ENCODE measurements around the gene CHN2.
A peak's percentile ranks its signal among the peaks of the same experiment; 100 is the strongest.

The CHN2 gene

DNA sequence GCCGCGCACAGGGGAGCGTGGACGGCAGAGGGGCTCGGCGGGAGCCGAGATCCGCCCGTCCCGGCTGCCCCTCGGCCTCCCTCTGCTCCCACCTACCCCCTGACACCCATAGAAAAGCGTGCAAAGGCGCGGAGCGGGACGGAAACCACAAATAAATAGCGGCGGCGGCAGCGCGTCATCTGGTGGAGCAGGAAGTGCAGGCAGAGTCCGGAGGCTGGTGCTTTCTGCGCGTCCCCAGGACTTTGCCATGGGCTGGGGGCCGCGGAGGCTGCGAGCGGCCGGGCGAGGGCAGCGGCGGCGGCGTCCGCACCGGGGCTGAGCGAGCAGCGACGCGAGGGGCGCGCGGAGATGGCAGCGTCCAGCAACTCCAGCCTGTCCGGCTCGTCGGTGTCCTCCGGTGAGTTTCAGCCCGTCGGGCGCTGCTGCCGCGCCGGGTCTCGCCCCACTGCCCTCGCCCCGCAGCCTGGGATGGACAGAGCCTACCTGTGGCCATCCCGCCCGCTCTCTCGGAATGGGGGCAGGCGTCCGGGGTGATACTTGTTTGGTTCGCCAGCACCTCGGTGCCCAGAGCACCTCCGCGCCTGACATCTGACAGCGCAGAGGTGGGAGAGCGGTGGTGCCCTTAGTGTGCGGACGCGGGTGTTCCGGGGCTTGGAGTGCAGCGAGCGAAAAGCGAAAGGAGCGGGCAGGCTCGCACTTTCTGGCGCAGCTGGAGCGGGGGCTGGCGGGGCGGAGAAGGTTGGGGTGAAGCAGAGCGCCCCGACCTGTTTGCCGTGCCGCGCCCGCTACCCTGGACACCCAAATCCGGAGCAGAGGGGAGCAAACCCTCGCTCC, at the start of gene CHN2:
CHN2 (plus strand) TSS at position 182 of the 834 bp plus-strand sequence.
- DNase-seq (ENCODE audit: low read depth, low spot score), result no peak

- DNase-seq (ENCODE audit: low read depth, low spot score), result no peak
These were observed 49.0 kb upstream of the CHN2 start for GRCh38 chr7:29145553-29146056.

- DNase-seq (ENCODE audit: low read depth, low spot score), result no peak
These were observed 48.4 kb upstream of the CHN2 start, which contains the start of gene CPVL for GRCh38 chr7:29146057-29146706. CPVL (minus strand) TSS chr7:29146537; CDS start chr7:29121061, 25,476 bp downstream.

DNA sequence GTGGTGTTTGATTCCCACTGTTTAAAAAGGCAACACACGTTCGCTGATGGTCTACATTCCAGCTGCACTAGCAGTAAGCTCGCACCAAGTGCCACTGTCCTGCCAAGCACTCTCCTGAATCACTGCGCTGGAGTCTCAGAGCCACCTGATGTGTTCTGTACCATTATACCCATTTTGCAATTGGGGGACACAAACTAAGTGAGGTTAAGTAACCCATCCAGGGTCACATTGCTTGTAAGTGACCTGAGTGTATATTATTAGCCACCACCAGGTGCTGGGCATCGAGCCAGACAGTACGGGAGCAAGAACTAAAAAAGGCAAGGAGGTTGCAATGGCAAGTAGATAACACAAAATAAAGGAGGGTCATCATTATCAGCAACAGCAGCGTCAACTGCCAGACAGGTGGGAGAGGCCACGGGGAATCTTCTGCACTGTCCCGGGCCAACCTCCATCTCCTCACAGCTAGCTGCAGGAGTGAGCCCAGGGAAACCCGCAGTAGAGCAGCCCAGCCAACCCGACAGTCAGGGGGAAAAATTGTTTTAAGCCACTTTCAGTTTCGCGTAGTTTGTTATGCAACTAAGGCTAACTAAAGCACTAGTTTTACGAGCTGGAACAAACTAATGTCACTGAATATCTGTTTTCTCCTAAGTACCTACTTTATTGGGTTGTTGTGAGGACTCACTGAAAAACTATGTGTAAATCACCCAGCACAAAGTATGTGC, 47.5 kb upstream of the CHN2 start:
- DNase-seq (ENCODE audit: low read depth, low spot score), result no peak

DNA sequence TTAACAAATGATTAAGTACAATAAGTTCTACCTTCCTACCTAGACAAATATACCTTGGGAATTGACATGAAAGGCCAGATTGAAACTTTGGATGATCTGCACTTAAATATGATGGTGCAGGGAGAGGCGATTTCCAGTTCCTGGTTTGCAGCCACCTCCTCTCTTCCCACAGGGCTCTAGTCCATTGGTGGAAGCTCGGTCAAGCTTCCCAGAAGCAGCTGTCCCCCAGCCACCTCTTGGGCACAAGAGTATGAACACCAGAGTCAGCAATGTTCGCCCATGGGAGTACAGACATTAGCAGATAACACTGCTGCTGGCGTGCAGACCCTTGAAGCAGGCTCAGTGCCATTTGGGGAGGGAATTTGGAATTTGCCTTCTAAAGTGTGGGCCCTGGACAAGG, 46.8 kb upstream of the CHN2 start:
- DNase-seq (ENCODE audit: low read depth, low spot score), result no peak

DNA sequence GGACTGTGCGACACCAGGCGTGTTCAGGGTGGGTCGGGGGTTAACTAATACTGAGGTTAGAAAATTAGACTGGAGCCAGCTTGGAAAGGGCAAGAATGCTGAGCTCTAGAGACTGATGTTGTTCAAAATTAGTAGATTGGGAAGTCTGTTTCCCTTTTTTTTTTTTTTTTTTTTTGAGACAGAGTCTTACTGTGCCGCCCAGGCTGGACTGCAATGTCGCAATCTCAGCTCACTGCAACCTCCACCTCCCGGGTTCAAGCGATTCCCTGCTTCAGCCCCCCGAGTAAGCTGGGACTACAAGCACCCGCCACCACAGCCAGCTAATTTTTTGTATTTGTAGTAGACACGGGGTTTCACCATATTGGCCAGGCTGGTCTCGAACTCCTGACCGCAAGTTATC, 45.5 kb upstream of the CHN2 start:
- DNase-seq (ENCODE audit: low read depth, low spot score), result no peak

- no peak for DNase-seq (ENCODE audit: low read depth, low spot score)
These were observed 43.7 kb upstream of the CHN2 start for GRCh38 chr7:29150856-29151255.

- no peak for DNase-seq (ENCODE audit: low read depth, low spot score)
These were observed 40.5 kb upstream of the CHN2 start for GRCh38 chr7:29154076-29154475.

GRCh38 chr7:29156907-29157452, 37.6 kb upstream of the CHN2 start:
- DNase-seq (ENCODE audit: low read depth, low spot score), result no peak

GRCh38 chr7:29158795-29159423, 35.7 kb upstream of the CHN2 start:
- no peak for DNase-seq (ENCODE audit: low read depth, low spot score)

DNA sequence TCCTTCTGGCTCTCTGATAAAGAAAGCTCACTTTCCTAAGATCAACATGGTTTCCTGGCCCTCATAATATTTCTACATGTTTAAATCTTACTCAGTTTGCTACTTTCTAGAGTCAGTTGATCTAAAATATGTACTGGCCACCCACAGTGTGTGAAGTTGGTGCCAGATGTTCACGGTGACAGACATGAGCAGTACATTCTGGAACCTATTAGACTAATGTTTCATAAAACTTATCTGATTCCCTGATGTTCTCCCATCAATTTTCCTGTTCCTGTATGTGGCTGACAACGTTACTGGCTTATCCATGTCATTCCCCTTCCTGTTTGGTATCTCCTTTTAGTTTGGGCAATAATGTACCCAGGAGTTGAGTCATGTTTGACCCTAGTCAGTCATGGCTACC, 34.5 kb upstream of the CHN2 start:
- DNase-seq (ENCODE audit: low read depth, low spot score), result no peak

- DNase-seq (ENCODE audit: low read depth, low spot score), result no peak
These were observed 33.3 kb upstream of the CHN2 start for GRCh38 chr7:29161231-29161630.

GRCh38 chr7:29162577-29162976, 32.0 kb upstream of the CHN2 start:
- no peak for DNase-seq (ENCODE audit: low read depth, low spot score)

GRCh38 chr7:29163854-29164253, 30.7 kb upstream of the CHN2 start:
- no peak for DNase-seq (ENCODE audit: low read depth, low spot score)

- DNase-seq (ENCODE audit: low read depth, low spot score), result no peak
These were observed 26.9 kb upstream of the CHN2 start for GRCh38 chr7:29167721-29168120.

- no peak for DNase-seq (ENCODE audit: low read depth, low spot score)
These were observed 23.8 kb upstream of the CHN2 start for GRCh38 chr7:29170781-29171180.

DNA sequence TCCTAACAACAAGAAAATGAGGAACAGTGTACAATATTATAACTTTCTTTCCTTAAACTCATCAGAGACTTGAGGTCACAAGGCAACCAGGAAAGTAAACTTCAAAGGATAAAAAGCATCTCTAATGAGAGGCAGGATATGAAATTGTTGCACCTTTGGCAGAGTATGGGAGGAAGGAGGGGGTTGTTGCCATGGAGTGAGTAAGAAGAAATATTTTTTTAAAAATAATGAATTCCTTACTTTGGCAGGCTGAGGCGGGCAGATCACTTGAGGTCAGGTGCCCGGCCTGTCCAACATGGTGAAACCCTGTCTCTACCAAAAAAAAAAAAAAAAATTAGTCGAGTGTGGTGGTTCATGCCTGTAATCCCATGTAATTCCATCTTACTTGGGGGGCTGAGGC, 21.1 kb upstream of the CHN2 start:
- DNase-seq (ENCODE audit: low read depth, low spot score), result no peak

DNA sequence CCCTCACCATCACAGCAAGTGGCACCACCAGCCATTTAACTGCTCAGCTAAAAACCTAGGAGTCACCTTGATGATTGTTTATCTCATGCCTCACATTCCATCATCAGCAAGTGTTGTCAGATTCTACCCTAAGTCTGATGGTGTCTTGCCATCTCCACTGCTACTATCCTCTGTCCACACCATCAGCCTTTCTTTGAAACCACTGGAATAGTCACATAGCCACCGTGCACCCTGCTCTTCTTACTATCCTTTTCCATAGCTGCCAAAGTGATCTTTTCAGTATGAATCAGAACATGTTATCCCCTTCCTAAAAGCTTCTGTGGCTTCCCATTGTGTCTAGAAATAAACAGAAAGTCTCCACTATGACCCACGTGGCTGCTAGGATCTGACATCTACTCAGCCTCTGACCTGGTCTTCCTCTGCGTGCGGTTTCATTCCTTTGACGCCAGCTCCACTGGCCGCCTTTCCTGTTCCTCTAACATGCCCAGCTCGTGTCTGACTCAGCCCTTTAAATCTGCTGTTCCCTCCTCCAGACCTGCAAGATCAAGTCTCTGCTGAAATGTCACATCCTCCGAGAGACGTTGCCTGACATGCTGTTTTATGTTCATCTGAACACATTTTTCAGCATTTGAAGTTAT, 16.5 kb upstream of the CHN2 start:
- DNase-seq (ENCODE audit: low read depth, low spot score), result peak; percentile 36

DNA sequence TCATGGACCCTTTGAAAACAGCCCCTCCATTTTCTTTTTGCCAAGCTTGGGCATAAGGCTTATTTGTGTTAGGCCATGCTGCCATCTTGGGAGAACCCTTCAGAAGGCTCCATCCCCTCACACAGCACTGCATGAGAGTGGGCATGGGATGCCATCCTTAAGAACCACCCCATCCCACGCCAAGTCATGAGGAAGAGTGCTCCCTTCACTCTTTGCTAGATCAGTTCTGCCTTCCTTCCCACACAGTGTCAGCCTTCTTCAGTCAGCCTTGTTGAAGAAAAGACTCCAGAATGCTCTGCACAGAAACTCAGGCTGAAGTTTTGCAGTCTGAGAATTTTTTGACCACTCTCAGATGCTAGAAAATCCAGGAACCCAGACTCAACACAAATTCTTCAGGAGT, 15.5 kb upstream of the CHN2 start:
- no peak for DNase-seq (ENCODE audit: low read depth, low spot score)

DNA sequence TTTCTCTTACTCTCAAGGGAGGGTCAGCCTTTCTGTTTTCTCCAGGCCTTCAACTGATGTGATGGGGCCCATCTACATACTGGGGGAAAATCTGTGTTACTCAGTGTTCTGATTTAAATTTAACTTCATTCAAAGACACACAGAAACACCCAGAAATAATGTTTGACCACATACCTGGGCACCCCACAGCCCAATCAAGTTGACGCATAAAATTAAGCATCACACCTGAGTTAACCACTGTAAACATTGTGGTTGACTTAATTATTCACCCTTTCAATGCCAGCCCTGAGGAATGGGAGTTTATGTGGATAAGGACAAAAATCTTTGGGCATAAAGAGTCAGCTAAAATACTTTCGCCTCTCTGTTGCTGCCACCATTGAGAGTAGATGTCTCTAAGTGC, 10.0 kb upstream of the CHN2 start:
- DNase-seq (ENCODE audit: low read depth, low spot score), result no peak

DNA sequence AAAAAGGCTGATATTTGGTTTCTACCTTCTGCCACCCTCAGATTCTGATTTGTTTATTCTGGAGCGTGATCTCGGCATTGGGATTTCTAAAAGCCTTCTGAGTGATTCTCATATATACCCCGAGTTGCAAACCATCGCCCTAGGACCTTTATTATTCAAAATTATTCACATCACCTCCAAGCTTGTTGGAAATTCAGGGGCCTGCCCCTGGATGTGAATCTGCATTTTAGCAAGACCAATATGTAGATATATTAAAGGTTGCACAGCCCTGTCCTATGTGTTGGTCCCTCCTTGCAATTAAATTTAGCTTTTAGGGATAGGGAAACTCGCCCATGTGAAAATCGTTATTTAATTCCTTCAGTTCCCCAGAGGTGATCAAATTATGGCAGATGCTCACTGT, 9.0 kb upstream of the CHN2 start:
- no peak for DNase-seq (ENCODE audit: low read depth, low spot score)

Measured in smooth muscle cell of the brain vasculature (primary cell).